Measurements from ENCODE around the gene PSMC1.
"Not testable (repeated sequence)": the region's sequence is repeated elsewhere in the genome, so short reads cannot be mapped to it uniquely, and the experiment has no call there.

The PSMC1 gene

DNA sequence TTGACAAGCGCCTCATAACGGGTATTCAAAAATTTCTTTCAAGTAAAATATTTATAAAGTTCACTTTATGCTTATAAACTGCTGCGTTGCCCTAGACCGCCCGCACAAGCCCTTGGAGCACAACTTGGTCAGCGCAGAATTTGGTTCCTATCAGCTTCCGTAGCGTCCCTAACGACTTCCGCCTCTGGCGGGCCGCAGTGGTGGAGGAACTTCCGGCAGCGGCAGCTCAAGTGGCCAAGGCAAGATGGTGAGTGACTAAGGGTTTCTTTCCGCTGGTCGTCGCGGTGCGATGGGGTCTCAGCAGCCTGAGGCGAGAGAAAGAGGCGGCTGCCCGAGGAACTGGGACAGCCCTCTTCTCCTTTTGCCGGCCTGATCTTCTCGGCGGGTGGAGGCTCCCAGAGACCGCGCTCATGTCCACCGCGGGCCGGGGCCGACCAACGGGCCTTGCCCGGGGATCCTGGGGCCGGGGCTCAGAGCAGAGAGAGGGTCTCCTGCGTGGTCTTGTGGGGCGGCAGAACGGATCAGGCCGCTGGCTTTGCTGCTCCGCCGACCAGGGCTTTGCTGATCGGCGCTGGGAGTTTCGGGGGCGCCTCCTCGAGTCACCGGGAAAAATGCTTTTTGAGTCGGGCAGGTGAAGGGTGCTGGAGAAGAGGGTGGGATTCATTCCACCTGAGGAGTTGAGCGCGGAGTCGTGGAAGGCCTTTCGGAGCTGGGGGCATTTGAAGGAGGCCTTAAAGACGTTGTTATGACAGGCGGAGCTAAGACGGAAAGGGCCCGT is at the start of gene PSMC1:
TSS of gene PSMC1 (plus strand) at position 200 of the 778 bp plus-strand sequence. CDS start at position 245, 45 bp downstream.
- peak; percentile 97 for DNase-seq (ENCODE audit: low read depth)
- TF ChIP-seq, protein P1, sequence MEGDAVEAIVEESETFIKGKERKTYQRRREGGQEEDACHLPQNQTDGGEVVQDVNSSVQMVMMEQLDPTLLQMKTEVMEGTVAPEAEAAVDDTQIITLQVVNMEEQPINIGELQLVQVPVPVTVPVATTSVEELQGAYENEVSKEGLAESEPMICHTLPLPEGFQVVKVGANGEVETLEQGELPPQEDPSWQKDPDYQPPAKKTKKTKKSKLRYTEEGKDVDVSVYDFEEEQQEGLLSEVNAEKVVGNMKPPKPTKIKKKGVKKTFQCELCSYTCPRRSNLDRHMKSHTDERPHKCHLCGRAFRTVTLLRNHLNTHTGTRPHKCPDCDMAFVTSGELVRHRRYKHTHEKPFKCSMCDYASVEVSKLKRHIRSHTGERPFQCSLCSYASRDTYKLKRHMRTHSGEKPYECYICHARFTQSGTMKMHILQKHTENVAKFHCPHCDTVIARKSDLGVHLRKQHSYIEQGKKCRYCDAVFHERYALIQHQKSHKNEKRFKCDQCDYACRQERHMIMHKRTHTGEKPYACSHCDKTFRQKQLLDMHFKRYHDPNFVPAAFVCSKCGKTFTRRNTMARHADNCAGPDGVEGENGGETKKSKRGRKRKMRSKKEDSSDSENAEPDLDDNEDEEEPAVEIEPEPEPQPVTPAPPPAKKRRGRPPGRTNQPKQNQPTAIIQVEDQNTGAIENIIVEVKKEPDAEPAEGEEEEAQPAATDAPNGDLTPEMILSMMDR (IDR thresholded peaks at IDR 0.05; ENCODE audit: low read length, missing control alignments), result no peak

DNA sequence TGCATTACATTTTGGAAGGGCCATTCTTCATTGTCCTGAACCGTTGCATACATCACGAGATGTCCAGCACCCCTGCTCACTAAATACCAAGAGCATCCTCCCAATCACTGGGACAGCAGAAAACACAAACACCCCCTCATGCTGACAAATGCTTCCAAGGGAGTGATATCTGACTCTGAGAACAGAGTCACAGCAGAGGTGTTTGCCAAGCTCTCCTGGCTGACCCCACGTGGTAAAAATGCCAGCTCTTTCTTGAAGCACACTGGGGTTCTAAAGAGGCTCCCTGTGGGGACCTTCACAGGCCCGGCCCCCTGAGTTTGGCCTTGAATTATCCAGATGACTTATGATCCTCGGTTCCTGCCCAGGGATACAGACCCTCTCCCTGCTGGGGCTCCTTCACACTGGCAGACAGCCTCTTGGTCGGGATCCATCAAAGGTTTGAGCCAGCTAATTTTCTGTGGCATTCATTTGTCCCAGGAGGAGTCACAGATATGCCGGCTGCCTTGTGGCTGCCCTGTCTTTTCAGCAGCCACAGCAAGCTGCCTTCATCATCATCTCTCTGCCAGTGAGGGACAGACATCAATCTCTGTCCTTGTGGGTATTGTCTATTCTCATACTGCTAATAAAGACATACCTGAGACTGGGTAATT is 43.1 kb upstream of the PSMC1 start:
- DNase-seq (ENCODE audit: low read depth), result no peak
- TF ChIP-seq, protein P1 (IDR thresholded peaks at IDR 0.05; ENCODE audit: low read length, missing control alignments), result no peak
- no peak overlapping the region for H3K4me3 ChIP-seq (replicated peaks; ENCODE audit: low read depth, low read length)

More for the DNA sequence above, at the start of gene PSMC1:
- peak within 1 kb of the TSS; percentile 96 for H3K4me3 ChIP-seq (replicated peaks; ENCODE audit: low read depth, low read length)

DNA sequence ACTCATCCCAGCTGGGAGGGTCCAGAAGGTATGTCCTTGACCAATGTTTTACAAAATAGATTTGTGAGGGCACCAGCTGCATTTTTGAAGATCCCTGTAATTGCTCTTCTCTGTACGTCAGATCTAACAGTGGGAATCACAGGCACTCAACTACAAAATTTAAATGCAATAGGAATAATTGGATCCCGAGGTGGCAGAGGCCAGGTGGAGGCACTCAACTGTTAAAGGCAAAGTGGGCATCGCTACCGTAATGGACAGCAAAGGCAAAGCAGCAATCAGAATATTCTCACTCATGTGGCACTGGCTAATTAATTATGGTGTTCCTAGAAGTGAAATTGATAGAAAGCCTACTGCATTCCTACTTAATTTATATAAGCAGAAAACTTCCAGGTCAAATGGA is 27.9 kb upstream of the PSMC1 start:
- H3K4me3 ChIP-seq (replicated peaks; ENCODE audit: low read depth, low read length), result no peak overlapping the region
- DNase-seq (ENCODE audit: low read depth), result no peak
- TF ChIP-seq, protein P1 (IDR thresholded peaks at IDR 0.05; ENCODE audit: low read length, missing control alignments), result no peak

DNA sequence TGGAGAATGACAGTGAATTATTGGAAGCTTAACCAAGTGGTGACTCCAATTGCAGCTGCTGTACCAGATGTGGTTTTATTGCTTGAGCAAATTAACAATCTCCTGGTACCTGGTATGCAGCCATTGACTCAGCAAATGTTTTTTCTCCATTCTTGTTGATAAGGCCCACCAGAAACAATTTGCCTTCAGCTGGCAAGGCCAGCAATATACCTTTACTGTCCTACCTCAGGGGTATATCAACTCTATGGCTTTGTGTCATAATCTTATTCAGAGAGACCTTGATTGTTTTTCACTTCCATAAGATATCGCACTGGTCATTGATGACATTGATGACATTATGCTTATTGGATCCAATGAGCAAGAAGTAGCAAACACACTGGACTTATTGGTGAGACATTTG is 26.4 kb upstream of the PSMC1 start:
- not testable (repeated sequence) for DNase-seq (ENCODE audit: low read depth); H3K4me3 ChIP-seq (replicated peaks; ENCODE audit: low read depth, low read length)

DNA sequence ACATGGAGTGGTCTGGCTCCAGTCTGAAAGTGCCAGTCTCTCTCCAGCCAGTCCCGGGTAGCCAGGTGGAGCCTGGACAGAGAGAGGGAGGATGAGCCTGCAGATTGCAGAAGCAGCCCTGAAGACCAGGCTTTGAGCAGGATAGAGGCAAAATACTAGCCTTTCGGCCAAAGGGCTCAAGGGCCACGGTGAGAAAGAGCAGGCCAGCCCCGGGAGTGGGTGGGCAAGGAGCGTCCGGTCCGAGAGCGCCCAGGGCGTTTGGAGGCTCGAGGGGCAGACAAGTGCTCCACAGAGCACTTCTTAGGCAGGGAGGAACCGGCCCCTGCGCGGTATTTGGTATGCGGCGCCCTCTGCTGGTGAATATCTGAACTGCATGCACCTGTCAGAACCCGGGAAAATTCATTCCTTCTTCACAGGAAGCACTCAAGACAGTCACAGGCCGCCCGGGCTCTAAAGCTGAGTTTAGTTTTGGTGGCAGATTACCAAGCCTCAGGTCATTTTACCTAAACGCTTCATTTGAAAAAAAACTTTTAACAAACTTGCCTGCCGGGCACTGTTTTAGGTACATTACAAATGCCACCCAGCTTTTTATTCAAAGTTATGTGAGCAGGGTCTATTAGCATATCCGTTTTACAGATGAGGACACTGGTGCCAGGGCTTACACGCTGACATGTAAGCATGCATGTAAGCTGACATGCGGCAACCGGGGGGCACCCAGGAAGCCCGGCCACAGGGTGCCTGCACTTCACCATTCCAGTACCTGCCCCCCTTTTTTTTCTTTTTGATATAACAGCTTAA is 21.0 kb upstream of the PSMC1 start:
- no peak overlapping the region for H3K4me3 ChIP-seq (replicated peaks; ENCODE audit: low read depth, low read length)
- DNase-seq (ENCODE audit: low read depth), result peak; percentile 68
- TF ChIP-seq, protein P1 (IDR thresholded peaks at IDR 0.05; ENCODE audit: low read length, missing control alignments), result peak; percentile 79

DNA sequence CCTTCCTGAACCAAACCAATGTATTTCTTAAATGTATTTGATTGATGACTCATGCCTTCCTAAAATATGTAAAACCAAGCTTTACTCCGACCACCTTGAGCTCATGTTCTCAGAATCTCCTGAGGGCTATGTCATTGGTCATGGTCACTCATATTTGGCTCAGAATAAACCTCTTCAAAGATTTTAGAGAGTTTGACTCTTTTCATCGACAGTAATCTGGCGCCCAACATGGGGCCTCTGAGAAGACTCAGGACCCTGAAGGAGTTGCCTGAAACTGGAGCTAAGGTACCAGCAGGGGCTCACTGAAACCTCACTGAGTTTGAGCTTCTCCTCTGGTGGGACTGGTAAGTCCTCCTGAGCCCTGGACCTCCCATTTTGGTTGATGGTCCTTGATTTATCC is 17.2 kb upstream of the PSMC1 start:
- TF ChIP-seq, protein P1 (IDR thresholded peaks at IDR 0.05; ENCODE audit: low read length, missing control alignments), result no peak

DNA sequence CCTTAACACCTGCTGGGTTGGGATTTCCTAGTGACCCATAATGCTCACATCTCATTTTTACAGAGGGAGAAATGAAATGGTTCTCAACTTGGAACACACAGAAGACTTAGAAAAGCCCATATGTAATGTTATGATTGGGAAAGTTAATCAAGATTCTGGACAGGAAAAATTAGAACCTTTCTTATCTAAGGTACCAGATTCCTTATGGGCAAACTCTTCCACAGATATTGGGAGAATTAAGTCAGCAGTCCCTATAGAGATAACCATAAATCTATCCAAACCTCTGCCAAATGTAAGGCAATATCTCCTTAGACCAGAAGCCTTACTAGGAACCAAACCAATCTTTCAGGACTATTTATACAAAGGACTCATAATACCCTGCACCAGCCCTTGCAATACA is 13.9 kb upstream of the PSMC1 start:
- TF ChIP-seq, protein P1 (IDR thresholded peaks at IDR 0.05; ENCODE audit: low read length, missing control alignments), result no peak
- H3K4me3 ChIP-seq (replicated peaks; ENCODE audit: low read depth, low read length), result no peak overlapping the region
- no peak for DNase-seq (ENCODE audit: low read depth)

More for the DNA sequence above, 17.2 kb upstream of the PSMC1 start:
- H3K4me3 ChIP-seq (replicated peaks; ENCODE audit: low read depth, low read length), result no peak overlapping the region
- DNase-seq (ENCODE audit: low read depth), result peak; percentile 10
